DND-41 (cell line): ENCODE measurements around the gene CDH12.
A peak's percentile ranks its signal among the peaks of the same experiment; 100 is the strongest.

Source experiments
- ATAC-seq: fragments of 200-7000 bp; cut with Tn5 transposase; 3 replicates; pipeline ENCODE4 v1.9.1; 2021; ENCODE audit warnings: low read depth; ENCODE audit not compliant: insufficient read depth
- DNase-seq: peaks from one replicate; pipeline ENCODE4 v3.0.0-alpha.2; 2020
- H2AFZ ChIP-seq: 2 replicates; pipeline ENCODE4 v1.6.0; 2012; ENCODE audit warnings: low read depth, low read length
- H3K27ac ChIP-seq: 2 replicates; pipeline ENCODE4 v1.5.1; 2012; ENCODE audit warnings: low read length, inconsistent platforms
- H3K27me3 ChIP-seq: fragments of 200-600 bp; sonication (generic); 2 replicates; pipeline ENCODE4 v1.6.0; 2012; ENCODE audit warnings: low read length, mild to moderate bottlenecking, inconsistent platforms; ENCODE audit not compliant: insufficient read depth, poor library complexity
- H3K36me3 ChIP-seq: 2 replicates; pipeline ENCODE4 v1.5.1; 2012; ENCODE audit warnings: low read length, inconsistent platforms; ENCODE audit not compliant: insufficient read depth
- H3K4me1 ChIP-seq: 2 replicates; pipeline ENCODE4 v1.5.1; 2012; ENCODE audit warnings: mild to moderate bottlenecking, low read length; ENCODE audit not compliant: insufficient read depth
- H3K4me2 ChIP-seq: 2 replicates; pipeline ENCODE4 v1.6.0; 2012; ENCODE audit warnings: mild to moderate bottlenecking, moderate library complexity, low read length, inconsistent platforms; ENCODE audit not compliant: insufficient read depth
- H3K4me3 ChIP-seq, 2 experiments: fragments of 200-600 bp in 1 of 2; shearing (Covaris generic) in 1 of 2; 2 replicates each; pipeline ENCODE4 v1.5.1; 2012 to 2016; ENCODE audit warnings: inconsistent platforms in 2 of 2, low read length in 2 of 2, mild to moderate bottlenecking in 2 of 2, low read depth in 1 of 2, moderate library complexity in 1 of 2
- H3K79me2 ChIP-seq: 2 replicates; pipeline ENCODE4 v1.6.0; 2012; ENCODE audit warnings: low read length, inconsistent platforms; ENCODE audit not compliant: insufficient read depth
- H3K9ac ChIP-seq: 2 replicates; pipeline ENCODE4 v1.6.0; 2012; ENCODE audit warnings: low read depth, mild to moderate bottlenecking, inconsistent platforms, low read length, moderate library complexity
- H3K9me3 ChIP-seq: 2 replicates; pipeline ENCODE4 v1.5.1; 2012; ENCODE audit warnings: low read length, moderate library complexity, mild to moderate bottlenecking, inconsistent platforms; ENCODE audit not compliant: insufficient read depth, severe bottlenecking
- H4K20me1 ChIP-seq: 2 replicates; pipeline ENCODE4 v1.6.0; 2012; ENCODE audit warnings: low read length; ENCODE audit not compliant: insufficient read depth
- CTCF ChIP-seq: IDR thresholded peaks from 2 replicates; pipeline ENCODE4 v1.5.1; 2012; ENCODE audit warnings: borderline replicate concordance, low read length, moderate library complexity, mild to moderate bottlenecking; ENCODE audit not compliant: poor library complexity, severe bottlenecking; ENCODE audit errors: extremely low read depth
- EZH2 ChIP-seq: IDR thresholded peaks from 3 replicates; pipeline ENCODE4 v1.6.1; 2012; ENCODE audit warnings: borderline replicate concordance, low read depth, mild to moderate bottlenecking, moderate library complexity, low read length, inconsistent platforms; ENCODE audit not compliant: severe bottlenecking

CDH12 gene

GRCh38 chr5:21931116-21931515 is 922.0 kb downstream of the CDH12 start:
- H3K4me1 ChIP-seq: no peaks in the 10 kb centered on the region
- no peak overlapping the region for H3K4me3 ChIP-seq
- no peak overlapping the region for H2AFZ ChIP-seq
- ATAC-seq (no peak), DNase-seq (no peak)
- H3K27ac ChIP-seq: no peak overlapping the region
- H3K9ac ChIP-seq: no peak overlapping the region
- no peaks in the 10 kb centered on the region for H3K27me3 ChIP-seq
- no peaks in the 10 kb centered on the region for H3K36me3 ChIP-seq
- H3K4me2 ChIP-seq: no peak overlapping the region
- H3K9me3 ChIP-seq: no peaks in the 10 kb centered on the region
- H4K20me1 ChIP-seq: no peaks in the 10 kb centered on the region
- no peaks in the 10 kb centered on the region for H3K79me2 ChIP-seq
- no peak for TF ChIP-seq CTCF
- no peak for TF ChIP-seq EZH2

- TF ChIP-seq EZH2 (no peak), CTCF (peak; percentile 68)
- no peak overlapping the region for H3K4me2 ChIP-seq
Observed at GRCh38 chr5:21919414-21920022, 933.6 kb downstream of the CDH12 start.

GRCh38 chr5:21918451-21918850 is 934.7 kb downstream of the CDH12 start:
- H3K36me3 ChIP-seq: no peaks in the 10 kb centered on the region
- no peaks in the 10 kb centered on the region for H3K9me3 ChIP-seq
- no peaks in the 10 kb centered on the region for H4K20me1 ChIP-seq
- no peaks in the 10 kb centered on the region for H3K79me2 ChIP-seq
- TF ChIP-seq CTCF (no peak), EZH2 (no peak)
- H3K4me2 ChIP-seq: no peak overlapping the region
- ATAC-seq (no peak), DNase-seq (no peak)
- H3K27me3 ChIP-seq: no peaks in the 10 kb centered on the region
- H3K27ac ChIP-seq: no peak overlapping the region
- no peak overlapping the region for H3K4me3 ChIP-seq
- H2AFZ ChIP-seq: no peak overlapping the region
- no peak overlapping the region for H3K9ac ChIP-seq
- no peaks in the 10 kb centered on the region for H3K4me1 ChIP-seq

More at GRCh38 chr5:21919414-21920022, 933.6 kb downstream of the CDH12 start:
- no peak overlapping the region for H3K4me3 ChIP-seq
- H2AFZ ChIP-seq: no peak overlapping the region
- H3K27me3 ChIP-seq: no peaks in the 10 kb centered on the region
- ATAC-seq (peak; percentile 58; the same call in 1 of the 3 replicates), DNase-seq (no peak)
- no peaks in the 10 kb centered on the region for H4K20me1 ChIP-seq
- H3K27ac ChIP-seq: no peak overlapping the region
- no peaks in the 10 kb centered on the region for H3K79me2 ChIP-seq
- no peak overlapping the region for H3K9ac ChIP-seq
- no peaks in the 10 kb centered on the region for H3K36me3 ChIP-seq
- no peaks in the 10 kb centered on the region for H3K9me3 ChIP-seq
- H3K4me1 ChIP-seq: no peaks in the 10 kb centered on the region
